Kidney epithelial cell (primary cell): ENCODE data around the gene NRG3. TPM values are rescaled to one million over a fixed set of nuclear protein-coding genes. Genes with fewer than 3 reads are reported as not detected.

Experiments
- DNase-seq: peaks from one replicate; pipeline ENCODE4 v3.0.0-alpha.2; 2010; ENCODE audit warnings: low read depth
- H3K27me3 ChIP-seq: 2 replicates; pipeline ENCODE4 v1.6.0; 2011; ENCODE audit warnings: low read length; ENCODE audit not compliant: control insufficient read depth, insufficient read depth
- H3K36me3 ChIP-seq: 2 replicates; pipeline ENCODE4 v1.5.1; 2011; ENCODE audit warnings: low read length; ENCODE audit not compliant: control insufficient read depth, insufficient read depth
- H3K4me3 ChIP-seq: 2 replicates; pipeline ENCODE4 v1.5.1; 2011; ENCODE audit warnings: low read depth, mild to moderate bottlenecking, control low read depth, low read length
- CTCF ChIP-seq: IDR thresholded peaks from 2 replicates; pipeline ENCODE4 v1.5.1; 2011; ENCODE audit warnings: mild to moderate bottlenecking, moderate library complexity, low read length, control low read depth, inconsistent platforms; ENCODE audit not compliant: insufficient read depth, poor library complexity, severe bottlenecking
- total RNA-seq: library from RNA; depleted of rRNA; stranded (reverse); fragments of >200 nt; gene quantifications from 2 replicates; pipeline ENCODE4 v1.2.3, GENCODE V29; 2015

The NRG3 gene
- total RNA-seq, 1 donor from 2014 or later = 10.2 TPM

DNA sequence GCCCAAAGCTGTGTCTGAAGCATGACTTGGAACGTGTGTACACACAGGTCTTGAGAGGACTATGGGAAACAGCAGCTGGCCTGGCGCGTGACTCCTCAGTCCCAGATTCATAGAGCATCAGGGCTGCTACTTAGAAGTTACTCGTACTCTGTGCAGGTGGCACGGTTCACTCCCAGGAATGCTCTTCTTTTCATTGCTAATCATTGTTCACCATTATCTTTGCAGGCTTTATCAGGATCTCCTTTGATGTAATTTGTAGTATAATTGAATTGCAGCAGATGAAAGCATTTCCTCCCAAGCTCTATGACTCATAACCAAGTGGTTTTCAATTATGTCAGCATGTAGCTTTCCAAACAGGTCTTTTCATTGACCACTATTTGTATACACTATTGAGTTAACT lies 938.9 kb downstream of the NRG3 start:
- DNase-seq = peak; percentile 35
- H3K36me3 ChIP-seq = no peaks in the 10 kb centered on the region
- H3K4me3 ChIP-seq = no peak overlapping the region
- no peaks in the 10 kb centered on the region for H3K27me3 ChIP-seq
- no peak for TF ChIP-seq CTCF

- H3K4me3 ChIP-seq = no peak overlapping the region
- H3K27me3 ChIP-seq = no peaks in the 10 kb centered on the region
- TF ChIP-seq CTCF = no peak
- no peaks in the 10 kb centered on the region for H3K36me3 ChIP-seq
- no peak for DNase-seq
Measured at GRCh38 chr10:82814635-82815034, 939.6 kb downstream of the NRG3 start.

- Histone ChIP-seq H3K4me3 (no peak overlapping the region), H3K27me3 (no peaks in the 10 kb centered on the region), H3K36me3 (no peaks in the 10 kb centered on the region)
- DNase-seq = no peak
- TF ChIP-seq CTCF = no peak
Measured at GRCh38 chr10:82815680-82816079, 940.7 kb downstream of the NRG3 start.

DNA sequence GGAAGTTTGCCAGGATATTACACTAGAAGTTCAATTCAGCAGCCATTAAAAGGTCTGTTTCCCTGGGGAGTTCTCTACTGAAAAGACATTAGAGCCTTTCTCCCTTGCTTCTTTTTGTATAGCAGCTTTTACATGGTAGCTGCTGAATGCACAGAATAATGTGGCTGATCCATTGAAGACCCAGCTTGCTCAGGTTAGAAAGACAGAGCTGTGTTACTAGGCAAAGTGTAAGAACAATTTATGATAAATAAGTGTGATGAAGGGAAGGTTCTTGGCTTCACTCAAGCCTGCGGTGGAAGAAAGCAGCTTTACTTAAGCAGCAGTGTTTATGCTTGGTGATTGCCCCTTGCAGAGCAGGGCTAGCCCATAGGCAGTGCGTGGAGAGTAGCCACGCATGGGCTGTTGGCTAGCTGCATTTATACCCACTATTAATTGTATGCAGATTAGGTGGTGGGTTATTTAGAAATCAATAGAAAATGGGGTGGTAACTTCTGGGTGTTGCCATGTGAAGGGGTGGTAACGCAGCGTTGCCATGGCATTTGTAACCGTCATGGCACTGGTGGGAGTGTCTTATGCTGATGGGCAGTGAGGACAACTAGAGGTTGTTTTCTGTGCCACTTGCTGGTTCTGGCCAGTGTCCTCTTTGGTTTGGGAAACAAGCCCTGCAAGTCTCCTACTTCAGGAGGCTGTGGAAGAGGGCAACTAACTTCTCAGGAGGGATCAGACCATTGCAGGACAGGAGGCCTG lies 942.9 kb downstream of the NRG3 start:
- H3K27me3 ChIP-seq = no peaks in the 10 kb centered on the region
- H3K36me3 ChIP-seq = no peaks in the 10 kb centered on the region
- no peak for DNase-seq
- no peak for TF ChIP-seq CTCF
- H3K4me3 ChIP-seq = no peak overlapping the region

GRCh38 chr10:82821043-82821442 lies 946.0 kb downstream of the NRG3 start:
- Histone ChIP-seq H3K27me3 (no peaks in the 10 kb centered on the region), H3K4me3 (no peak overlapping the region), H3K36me3 (no peaks in the 10 kb centered on the region)
- no peak for TF ChIP-seq CTCF
- no peak for DNase-seq

- TF ChIP-seq CTCF = no peak
- no peak for DNase-seq
- Histone ChIP-seq H3K27me3 (no peaks in the 10 kb centered on the region), H3K36me3 (no peaks in the 10 kb centered on the region), H3K4me3 (no peak overlapping the region)
Measured at GRCh38 chr10:82826132-82826531, 951.1 kb downstream of the NRG3 start.
